SU-DHL-6 (cell line): ENCODE measurements around the gene STARD4.

Experiments
- EZH2phosphoT487 ChIP-seq: fragments of 200-600 bp; sonication (generic), shearing (Covaris generic); conservative IDR thresholded peaks from 2 replicates; pipeline ENCODE4 v1.6.1; 2018; ENCODE audit warnings: mild to moderate bottlenecking, antibody characterized with exemption, low read length, moderate library complexity, mixed read lengths
- TF ChIP-seq, protein P1 (sequence below): fragments of 200-600 bp; sonication (generic); IDR thresholded peaks from one replicate; pipeline ENCODE4 v1.5.1; 2017; ENCODE audit warnings: antibody characterized with exemption, mild to moderate bottlenecking, low read length, moderate library complexity; ENCODE audit not compliant: insufficient read depth, poor library complexity, severe bottlenecking

GRCh38 chr5:111518777-111519176 is 6.4 kb upstream of the STARD4 start:
- TF ChIP-seq, protein P1, sequence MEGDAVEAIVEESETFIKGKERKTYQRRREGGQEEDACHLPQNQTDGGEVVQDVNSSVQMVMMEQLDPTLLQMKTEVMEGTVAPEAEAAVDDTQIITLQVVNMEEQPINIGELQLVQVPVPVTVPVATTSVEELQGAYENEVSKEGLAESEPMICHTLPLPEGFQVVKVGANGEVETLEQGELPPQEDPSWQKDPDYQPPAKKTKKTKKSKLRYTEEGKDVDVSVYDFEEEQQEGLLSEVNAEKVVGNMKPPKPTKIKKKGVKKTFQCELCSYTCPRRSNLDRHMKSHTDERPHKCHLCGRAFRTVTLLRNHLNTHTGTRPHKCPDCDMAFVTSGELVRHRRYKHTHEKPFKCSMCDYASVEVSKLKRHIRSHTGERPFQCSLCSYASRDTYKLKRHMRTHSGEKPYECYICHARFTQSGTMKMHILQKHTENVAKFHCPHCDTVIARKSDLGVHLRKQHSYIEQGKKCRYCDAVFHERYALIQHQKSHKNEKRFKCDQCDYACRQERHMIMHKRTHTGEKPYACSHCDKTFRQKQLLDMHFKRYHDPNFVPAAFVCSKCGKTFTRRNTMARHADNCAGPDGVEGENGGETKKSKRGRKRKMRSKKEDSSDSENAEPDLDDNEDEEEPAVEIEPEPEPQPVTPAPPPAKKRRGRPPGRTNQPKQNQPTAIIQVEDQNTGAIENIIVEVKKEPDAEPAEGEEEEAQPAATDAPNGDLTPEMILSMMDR, result no peak
- no peak for TF ChIP-seq EZH2phosphoT487
